HepG2 (cell line): ENCODE measurements around the gene FSCB. TPM values are rescaled to one million over a fixed set of nuclear protein-coding genes. Genes with fewer than 3 reads are reported as not detected.

ENCODE experiments used
- ATAC-seq: fragments of 200-7000 bp; cut with Tn5 transposase; 3 replicates; pipeline ENCODE4 v1.9.1; 2020; ENCODE audit warnings: mild to moderate bottlenecking, moderate library complexity
- BruUV-seq: library from RNA; stranded (reverse); fragments of 400-500 nt; replicated peaks from 2 replicates; lab custom pipeline; 2021; lab: Mats Ljungman, UMichigan
- CTCF ChIA-PET: fragments of 300-600 bp; formaldehyde crosslinking; extraction: SDS; loops from one replicate; lab custom pipeline; 2021; ENCODE audit warnings: low total read pairs, inconsistent platforms, low intra/inter-chr PET ratio; lab: Yijun Ruan, JAX
- POLR2A ChIA-PET: fragments of 350-600 bp; sonication (Branson Sonifier 250); formaldehyde crosslinking; loops from one replicate; lab custom pipeline; 2020; ENCODE audit warnings: antibody characterized with exemption, inconsistent platforms; lab: Yijun Ruan, JAX
- DNase-seq: peaks from one replicate; pipeline ENCODE4 v3.0.0-alpha.2; 2015; ENCODE audit warnings: low spot score
- FAIRE-seq: peaks from 3 replicates; lab custom pipeline; 2011; peaks lifted over from hg19 to GRCh38; lab: Jason Lieb, UNC
- H2AFZ ChIP-seq: one replicate; pipeline ENCODE4 v1.6.1; 2011; ENCODE audit warnings: low read length, inconsistent platforms
- H3K27ac ChIP-seq: fragments of 300-600 bp; 3 replicates; pipeline ENCODE4 v1.8.0; 2011; ENCODE audit warnings: mixed run types, mild to moderate bottlenecking, mixed read lengths, low read length, inconsistent platforms; ENCODE audit not compliant: insufficient read depth; ENCODE audit errors: extremely low read length
- H3K27me3 ChIP-seq, 2 experiments: fragments of 200-600 bp in 1 of 2; 2 replicates in 1 of 2; 3 replicates in 1 of 2; pipeline versions ENCODE4 v1.6.0 to v1.8.0; 2011; ENCODE audit warnings: low read length in 2 of 2, mild to moderate bottlenecking in 2 of 2, moderate library complexity in 2 of 2, inconsistent platforms in 1 of 2; ENCODE audit not compliant: insufficient read depth in 2 of 2, control insufficient read depth in 1 of 2
- H3K36me3 ChIP-seq, 2 experiments: fragments of 200-600 bp in 1 of 2; replicated peaks in 1 of 2; 2 replicates in 1 of 2; 3 replicates in 1 of 2; pipeline versions ENCODE4 v1.5.1 to v1.8.0; 2011; ENCODE audit warnings: low read length in 2 of 2, inconsistent platforms in 1 of 2; ENCODE audit not compliant: insufficient read depth in 2 of 2, control insufficient read depth in 1 of 2
- H3K4me1 ChIP-seq: 2 replicates; pipeline ENCODE4 v1.5.1; 2012; ENCODE audit warnings: low read length, inconsistent platforms; ENCODE audit not compliant: insufficient read depth
- H3K4me2 ChIP-seq: 2 replicates; pipeline ENCODE4 v1.6.0; 2011; ENCODE audit warnings: low read depth, low read length, inconsistent platforms
- H3K4me3 ChIP-seq, 3 experiments: fragments of 200-600 bp in 1 of 3; sonication (generic), shearing (Covaris generic) in 1 of 3; replicated peaks in 1 of 3; 2 replicates each; pipeline ENCODE4 v1.5.1; 2011 to 2016; ENCODE audit warnings: low read length in 3 of 3, inconsistent platforms in 2 of 3, low read depth in 2 of 3, mild to moderate bottlenecking in 2 of 3, control low read depth in 1 of 3, mixed read lengths in 1 of 3; ENCODE audit not compliant: insufficient read depth in 1 of 3
- H3K79me2 ChIP-seq: one replicate; pipeline ENCODE4 v1.6.1; 2011; ENCODE audit warnings: low read length, inconsistent platforms; ENCODE audit not compliant: insufficient read depth
- H3K9ac ChIP-seq: 2 replicates; pipeline ENCODE4 v1.6.0; 2011; ENCODE audit warnings: mild to moderate bottlenecking, low read depth, low read length, inconsistent platforms; ENCODE audit not compliant: insufficient read depth
- H3K9me3 ChIP-seq: 2 replicates; pipeline ENCODE4 v1.5.1; 2012; ENCODE audit warnings: mild to moderate bottlenecking, low read length
- H4K20me1 ChIP-seq: 2 replicates; pipeline ENCODE4 v1.6.0; 2011; ENCODE audit warnings: inconsistent platforms, mild to moderate bottlenecking, low read length, moderate library complexity; ENCODE audit not compliant: insufficient read depth
- KDM1A ChIP-seq: IDR thresholded peaks from 2 replicates; pipeline ENCODE4 v1.6.1; 2016; ENCODE audit warnings: missing compliant biosample characterization
- KDM5A ChIP-seq: fragments of 200-600 bp; sonication (generic); IDR thresholded peaks from 2 replicates; pipeline ENCODE4 v1.7.0; 2018; ENCODE audit warnings: antibody characterized with exemption, mild to moderate bottlenecking, low read length, borderline replicate concordance
- KDM6A ChIP-seq: IDR thresholded peaks from 2 replicates; pipeline ENCODE4 v1.6.1; 2016; ENCODE audit warnings: low read depth
- SP140L ChIP-seq: sonication (generic); formaldehyde crosslinking; IDR thresholded peaks from 2 replicates; pipeline ENCODE4 v1.4.0; 2020; ENCODE audit warnings: missing genetic modification reagents, borderline replicate concordance
- ZMYM4 ChIP-seq: sonication (generic); formaldehyde crosslinking; IDR thresholded peaks from 2 replicates; pipeline ENCODE4 v1.8.1; 2023; ENCODE audit warnings: mild to moderate bottlenecking, missing genetic modification reagents
- ZNF256 ChIP-seq: sonication (generic); formaldehyde crosslinking; conservative IDR thresholded peaks from 2 replicates; pipeline ENCODE4 v1.4.0; 2020; ENCODE audit warnings: missing genetic modification reagents
- ZNF337 ChIP-seq: sonication (generic); formaldehyde crosslinking; IDR thresholded peaks from 2 replicates; pipeline ENCODE4 v1.5.1; 2020; ENCODE audit warnings: missing genetic modification reagents, low read depth, mild to moderate bottlenecking, borderline replicate concordance
- ZNF607 ChIP-seq: sonication (generic); formaldehyde crosslinking; IDR thresholded peaks from 2 replicates; pipeline ENCODE4 v1.5.1; 2020; ENCODE audit warnings: missing genetic modification reagents, mild to moderate bottlenecking, borderline replicate concordance
- ZZZ3 ChIP-seq: sonication (generic); formaldehyde crosslinking; IDR thresholded peaks from 2 replicates; pipeline ENCODE4 v1.4.0; 2020; ENCODE audit warnings: missing genetic modification reagents, mild to moderate bottlenecking, borderline replicate concordance
- WGBS: methylation state at CpG from one replicate; pipeline ENCODE4 v1.1.6; 2017; ENCODE audit warnings: low lambda C conversion rate; 5-methylcytosine and 5-hydroxymethylcytosine counted together
- in situ Hi-C: cut with HindIII; loops from 2 replicates; pipeline ENCODE4 v1.10.0; 2017; ENCODE audit warnings: low pct_unique_long_range_greater_than_20kb; ENCODE audit not compliant: extremely low pct_ligation_motif_present
- intact Hi-C: fragments of 100-400 bp; cut with micrococcal nuclease; formaldehyde crosslinking; loops from one replicate; pipeline ENCODE4 v1.10.0; 2022; ENCODE audit not compliant: unreplicated experiment
- polyA plus RNA-seq, 8 experiments: library from polyadenylated mRNA; depleted of rRNA in 3 of 8; stranded (reverse) in 7 of 8; unstranded in 1 of 8; fragments of >200 nt; fragmentation: Illumina TruSeq in 4 of 8; extraction: Trizol in 4 of 8; gene quantifications; 2 replicates each; pipeline versions ENCODE4 v1.2.1 to v1.2.3, GENCODE V29; 2011 to 2016; ENCODE audit warnings: low read depth in 4 of 8, missing spikeins in 1 of 8, mixed read lengths in 1 of 8; ENCODE audit not compliant: insufficient read depth in 1 of 8
- total RNA-seq, 5 experiments: library from RNA; depleted of rRNA; stranded (reverse); fragments of >200 nt; fragmentation: Illumina TruSeq; extraction: Trizol; gene quantifications; 2 replicates each; pipeline ENCODE4 v1.2.3, GENCODE V29; 2016; ENCODE audit warnings: low read depth in 1 of 5
- TF ChIP-seq, protein P1 (sequence below): sonication (generic); formaldehyde crosslinking; IDR thresholded peaks from 2 replicates; pipeline ENCODE4 v1.9.0; 2022; ENCODE audit warnings: low read depth, missing genetic modification reagents
- TF ChIP-seq, protein P2 (sequence below): sonication (generic); formaldehyde crosslinking; IDR thresholded peaks from 2 replicates; pipeline ENCODE4 v1.5.0; 2020; ENCODE audit warnings: missing genetic modification reagents
- TF ChIP-seq, protein P3 (sequence below): sonication (generic); formaldehyde crosslinking; conservative IDR thresholded peaks from 2 replicates; pipeline ENCODE4 v1.5.0; 2020; ENCODE audit warnings: missing genetic modification reagents
- TF ChIP-seq, protein P4 (sequence below): sonication (generic); formaldehyde crosslinking; IDR thresholded peaks from 2 replicates; pipeline ENCODE4 v1.8.1; 2023; ENCODE audit warnings: mild to moderate bottlenecking, missing genetic modification reagents

The FSCB gene
- total and polyA plus RNA-seq, 2 of the 13 experiments (the other 11 are each of a cell fraction or from before 2014, with no cell fraction given): not detected

DNA sequence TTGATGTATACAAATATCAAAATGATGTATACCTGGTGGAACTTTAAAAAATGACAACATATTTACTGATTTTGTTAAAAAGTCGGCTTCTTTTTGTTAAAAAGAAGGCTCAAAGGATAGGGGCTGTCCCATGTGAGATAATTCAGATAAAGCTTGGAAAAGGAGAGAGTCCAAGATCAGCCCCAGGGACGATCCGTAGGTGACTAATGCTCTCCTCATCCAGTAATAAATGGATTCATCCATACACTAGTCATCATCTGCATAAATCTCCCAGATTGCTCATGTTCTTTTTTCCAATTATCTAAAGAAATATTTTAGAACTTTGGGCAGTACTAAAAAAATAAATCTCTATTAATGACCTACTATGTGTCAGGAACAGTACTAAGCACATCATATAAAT lies 23.4 kb upstream of the FSCB start (continued):
- TF ChIP-seq, protein P1, sequence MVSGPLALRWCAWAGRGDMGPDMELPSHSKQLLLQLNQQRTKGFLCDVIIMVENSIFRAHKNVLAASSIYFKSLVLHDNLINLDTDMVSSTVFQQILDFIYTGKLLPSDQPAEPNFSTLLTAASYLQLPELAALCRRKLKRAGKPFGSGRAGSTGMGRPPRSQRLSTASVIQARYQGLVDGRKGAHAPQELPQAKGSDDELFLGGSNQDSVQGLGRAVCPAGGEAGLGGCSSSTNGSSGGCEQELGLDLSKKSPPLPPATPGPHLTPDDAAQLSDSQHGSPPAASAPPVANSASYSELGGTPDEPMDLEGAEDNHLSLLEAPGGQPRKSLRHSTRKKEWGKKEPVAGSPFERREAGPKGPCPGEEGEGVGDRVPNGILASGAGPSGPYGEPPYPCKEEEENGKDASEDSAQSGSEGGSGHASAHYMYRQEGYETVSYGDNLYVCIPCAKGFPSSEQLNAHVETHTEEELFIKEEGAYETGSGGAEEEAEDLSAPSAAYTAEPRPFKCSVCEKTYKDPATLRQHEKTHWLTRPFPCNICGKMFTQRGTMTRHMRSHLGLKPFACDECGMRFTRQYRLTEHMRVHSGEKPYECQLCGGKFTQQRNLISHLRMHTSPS (CRISPR knock-in tag): no peak
- TF ChIP-seq, protein P2, sequence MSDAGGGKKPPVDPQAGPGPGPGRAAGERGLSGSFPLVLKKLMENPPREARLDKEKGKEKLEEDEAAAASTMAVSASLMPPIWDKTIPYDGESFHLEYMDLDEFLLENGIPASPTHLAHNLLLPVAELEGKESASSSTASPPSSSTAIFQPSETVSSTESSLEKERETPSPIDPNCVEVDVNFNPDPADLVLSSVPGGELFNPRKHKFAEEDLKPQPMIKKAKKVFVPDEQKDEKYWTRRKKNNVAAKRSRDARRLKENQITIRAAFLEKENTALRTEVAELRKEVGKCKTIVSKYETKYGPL: no peak
- TF ChIP-seq ZNF256 (CRISPR knock-in tag): no peak

DNA sequence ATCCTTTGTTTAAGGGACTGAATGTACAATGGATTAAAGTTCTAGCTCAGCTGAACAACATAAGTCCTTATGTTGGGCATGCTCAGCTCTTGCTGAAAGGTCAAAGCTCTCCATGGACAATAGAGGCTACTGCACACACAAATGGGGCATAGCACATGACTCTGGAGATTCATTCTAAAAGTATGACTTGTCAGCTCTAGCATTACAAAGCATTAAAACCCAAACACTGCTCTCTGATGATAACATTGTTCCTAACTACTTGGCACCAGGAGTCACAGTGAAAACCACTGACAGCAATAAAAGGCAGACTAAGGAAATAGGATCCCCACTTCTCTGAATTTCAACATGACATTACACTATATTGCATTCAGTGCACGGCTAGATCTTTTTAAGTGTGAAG lies 21.9 kb upstream of the FSCB start:
- ChIA-PET CTCF (no interaction called here), POLR2A (no interaction called here)
- ATAC-seq (no peak), FAIRE-seq (no peak), DNase-seq (no peak)
- Histone ChIP-seq H3K36me3 (no peaks in the 10 kb centered on the region), H3K27ac (no peak overlapping the region), H2AFZ (no peak overlapping the region), H3K9ac (no peak overlapping the region), H3K4me2 (no peak overlapping the region), H3K4me3 (no peak overlapping the region), H3K79me2 (no peaks in the 10 kb centered on the region), H3K4me1 (no peaks in the 10 kb centered on the region), H4K20me1 (no peaks in the 10 kb centered on the region), H3K9me3 (no peaks in the 10 kb centered on the region), H3K27me3 (no peaks in the 10 kb centered on the region)
- 0% methylated on average over 1 of the region's 1 CpG for WGBS
- BruUV-seq: no TSS peak
- in situ Hi-C loops (no loop called here), intact Hi-C loops (no loop called here)
- TF ChIP-seq SP140L: no peak
- no peak for TF ChIP-seq KDM6A (CRISPR knock-in tag)
- no peak for TF ChIP-seq KDM1A
- TF ChIP-seq KDM5A: no peak
- TF ChIP-seq ZZZ3 (CRISPR knock-in tag): no peak
- TF ChIP-seq, protein P3, sequence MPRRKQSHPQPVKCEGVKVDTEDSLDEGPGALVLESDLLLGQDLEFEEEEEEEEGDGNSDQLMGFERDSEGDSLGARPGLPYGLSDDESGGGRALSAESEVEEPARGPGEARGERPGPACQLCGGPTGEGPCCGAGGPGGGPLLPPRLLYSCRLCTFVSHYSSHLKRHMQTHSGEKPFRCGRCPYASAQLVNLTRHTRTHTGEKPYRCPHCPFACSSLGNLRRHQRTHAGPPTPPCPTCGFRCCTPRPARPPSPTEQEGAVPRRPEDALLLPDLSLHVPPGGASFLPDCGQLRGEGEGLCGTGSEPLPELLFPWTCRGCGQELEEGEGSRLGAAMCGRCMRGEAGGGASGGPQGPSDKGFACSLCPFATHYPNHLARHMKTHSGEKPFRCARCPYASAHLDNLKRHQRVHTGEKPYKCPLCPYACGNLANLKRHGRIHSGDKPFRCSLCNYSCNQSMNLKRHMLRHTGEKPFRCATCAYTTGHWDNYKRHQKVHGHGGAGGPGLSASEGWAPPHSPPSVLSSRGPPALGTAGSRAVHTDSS: no peak
- no peak for TF ChIP-seq ZNF337 (CRISPR knock-in tag)
- TF ChIP-seq, protein P4, sequence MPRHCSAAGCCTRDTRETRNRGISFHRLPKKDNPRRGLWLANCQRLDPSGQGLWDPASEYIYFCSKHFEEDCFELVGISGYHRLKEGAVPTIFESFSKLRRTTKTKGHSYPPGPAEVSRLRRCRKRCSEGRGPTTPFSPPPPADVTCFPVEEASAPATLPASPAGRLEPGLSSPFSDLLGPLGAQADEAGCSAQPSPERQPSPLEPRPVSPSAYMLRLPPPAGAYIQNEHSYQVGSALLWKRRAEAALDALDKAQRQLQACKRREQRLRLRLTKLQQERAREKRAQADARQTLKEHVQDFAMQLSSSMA (CRISPR knock-in tag): no peak
- TF ChIP-seq ZMYM4 (CRISPR knock-in tag): no peak
- no peak for TF ChIP-seq ZNF607 (CRISPR knock-in tag)
